AG08395 (cell line): Measurements from ENCODE around the gene ODAPH.
"Not testable (repeated sequence)": the region's sequence is repeated elsewhere in the genome, so short reads cannot be mapped to it uniquely, and the experiment has no call there.

Source experiments
- DNase-seq: peaks from one replicate; pipeline ENCODE4 v3.0.0; 2012; ENCODE audit warnings: mixed read lengths, low spot score

ODAPH gene

GRCh38 chr4:75555294-75556164 lies at the start of gene ODAPH:
TSS of gene ODAPH (plus strand) at chr4:75556066. CDS start at chr4:75556083, 17 bp downstream.
- DNase-seq: peak; percentile 7

- not testable (repeated sequence) for DNase-seq
These were observed 46.3 kb upstream of the ODAPH start for GRCh38 chr4:75509592-75509991.

GRCh38 chr4:75511841-75512240 lies 44.0 kb upstream of the ODAPH start:
- DNase-seq: no peak

GRCh38 chr4:75512386-75513211 lies 43.3 kb upstream of the ODAPH start:
- DNase-seq: peak; percentile 25

- no peak for DNase-seq
These were observed 42.2 kb upstream of the ODAPH start for GRCh38 chr4:75513526-75514130.

GRCh38 chr4:75514131-75514948 lies 41.5 kb upstream of the ODAPH start, which contains the start of the genes RCHY1 and THAP6:
TSS of gene RCHY1 (minus strand) at chr4:75514403. CDS start at chr4:75514286, 117 bp downstream.
TSS of gene THAP6 (plus strand) at chr4:75514473. CDS start at chr4:75515453, 980 bp downstream.
- peak; percentile 94 for DNase-seq

- no peak for DNase-seq
These were observed 40.8 kb upstream of the ODAPH start for GRCh38 chr4:75514949-75515612.

- DNase-seq: no peak
These were observed 39.7 kb upstream of the ODAPH start for GRCh38 chr4:75516144-75516543.

- not testable (repeated sequence) for DNase-seq
These were observed 36.4 kb upstream of the ODAPH start for GRCh38 chr4:75519452-75519851.

GRCh38 chr4:75525086-75525485 lies 30.8 kb upstream of the ODAPH start:
- DNase-seq: no peak

- no peak for DNase-seq
These were observed 30.0 kb upstream of the ODAPH start for GRCh38 chr4:75525910-75526309.

GRCh38 chr4:75527482-75527881 lies 28.4 kb upstream of the ODAPH start:
- no peak for DNase-seq

GRCh38 chr4:75530556-75531322 lies 25.1 kb upstream of the ODAPH start:
- no peak for DNase-seq

- not testable (repeated sequence) for DNase-seq
These were observed 24.2 kb upstream of the ODAPH start for GRCh38 chr4:75531536-75532143.

GRCh38 chr4:75533339-75533887 lies 22.5 kb upstream of the ODAPH start:
- not testable (repeated sequence) for DNase-seq

- not testable (repeated sequence) for DNase-seq
These were observed 21.9 kb upstream of the ODAPH start for GRCh38 chr4:75533926-75534325.

GRCh38 chr4:75537308-75537707 lies 18.6 kb upstream of the ODAPH start:
- DNase-seq: not testable (repeated sequence)

GRCh38 chr4:75542824-75543223 lies 13.0 kb upstream of the ODAPH start:
- peak; percentile 72 for DNase-seq

- not testable (repeated sequence) for DNase-seq
These were observed 11.6 kb upstream of the ODAPH start for GRCh38 chr4:75544220-75544619.
